NT2/D1 (cell line): Measurements from ENCODE around the gene GGT7.

Experiments used
- YY1 ChIP-seq: IDR thresholded peaks from 2 replicates; pipeline ENCODE4 v1.6.1; 2011; ENCODE audit not compliant: insufficient read length, insufficient read depth
- ZNF274 ChIP-seq: IDR thresholded peaks from 2 replicates; pipeline ENCODE4 v1.6.1; 2011; ENCODE audit warnings: mild to moderate bottlenecking, low read depth, low read length

- TF ChIP-seq YY1 (no peak), ZNF274 (no peak)
Observed at GRCh38 chr20:34883087-34883688, 10.5 kb upstream of the GGT7 start.
